ENCODE results near the gene RCN2.

DNA sequence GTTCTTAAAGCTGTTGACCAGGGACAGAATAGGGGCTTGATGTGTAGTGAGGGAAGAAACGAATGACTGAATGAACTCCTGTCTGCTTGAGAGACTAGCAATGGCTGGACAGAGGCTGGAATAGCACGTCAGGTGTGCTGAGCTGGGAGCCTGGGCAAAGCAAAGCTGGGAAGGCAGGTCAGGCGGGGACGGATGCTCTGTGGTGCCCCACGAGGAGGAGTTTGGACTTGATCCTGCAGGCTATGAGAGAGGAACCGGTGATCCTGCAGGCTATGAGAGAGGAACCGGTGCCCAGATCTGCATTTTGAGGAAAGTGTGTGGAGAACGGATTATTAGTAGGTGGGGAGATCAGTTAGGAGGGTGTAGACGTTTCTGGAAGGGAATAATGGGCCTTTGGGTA lies 32.0 kb downstream of the RCN2 start:
- TF ChIP-seq CEBPB (IDR thresholded peaks at IDR 0.05) (no peak), TEAD4 (IDR thresholded peaks at IDR 0.05) (no peak), EP300 (IDR thresholded peaks at IDR 0.05; ENCODE audit: borderline replicate concordance) (no peak), RAD21 (IDR thresholded peaks at IDR 0.05; ENCODE audit: low read depth) (no peak), TAF1 (IDR thresholded peaks at IDR 0.05; ENCODE audit: low read depth) (no peak), YY1 (IDR thresholded peaks at IDR 0.05; ENCODE audit: low read depth) (no peak), NFIC (IDR thresholded peaks at IDR 0.05) (no peak), CREB1 (IDR thresholded peaks at IDR 0.05; ENCODE audit: low read depth) (no peak)
- TF ChIP-seq, protein P1, sequence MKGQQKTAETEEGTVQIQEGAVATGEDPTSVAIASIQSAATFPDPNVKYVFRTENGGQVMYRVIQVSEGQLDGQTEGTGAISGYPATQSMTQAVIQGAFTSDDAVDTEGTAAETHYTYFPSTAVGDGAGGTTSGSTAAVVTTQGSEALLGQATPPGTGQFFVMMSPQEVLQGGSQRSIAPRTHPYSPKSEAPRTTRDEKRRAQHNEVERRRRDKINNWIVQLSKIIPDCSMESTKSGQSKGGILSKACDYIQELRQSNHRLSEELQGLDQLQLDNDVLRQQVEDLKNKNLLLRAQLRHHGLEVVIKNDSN (IDR thresholded peaks at IDR 0.05): no peak
- TF ChIP-seq, protein P2, sequence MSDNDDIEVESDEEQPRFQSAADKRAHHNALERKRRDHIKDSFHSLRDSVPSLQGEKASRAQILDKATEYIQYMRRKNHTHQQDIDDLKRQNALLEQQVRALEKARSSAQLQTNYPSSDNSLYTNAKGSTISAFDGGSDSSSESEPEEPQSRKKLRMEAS (IDR thresholded peaks at IDR 0.05): no peak

Measured in Ishikawa (cell line).